22Rv1 (cell line): Measurements from ENCODE around the gene PCYT1A.

Experiments
- CTCF ChIP-seq: fragments of 450-650 bp; IDR thresholded peaks from 2 replicates; pipeline ENCODE4 v1.5.1; 2017; ENCODE audit warnings: mild to moderate bottlenecking
- ZFX ChIP-seq: fragments of 450-650 bp; IDR thresholded peaks from 2 replicates; pipeline ENCODE4 v1.6.1; 2017; ENCODE audit warnings: antibody characterized with exemption, borderline replicate concordance

- TF ChIP-seq CTCF (no peak), ZFX (no peak)
Measured at GRCh38 chr3:196254376-196255283, 32.9 kb downstream of the PCYT1A start.
